SK-N-SH treated with all-trans-retinoic acid at 6 μM for 48 hours (cell line): ENCODE measurements around the gene CCDC3.

Experiments
- ATAC-seq: fragments of 200-7000 bp; cut with Tn5 transposase; 3 replicates; pipeline ENCODE4 v1.9.1; 2020; ENCODE audit warnings: mild to moderate bottlenecking, moderate library complexity
- ARNTL ChIP-seq: fragments of 450-650 bp; formaldehyde crosslinking; IDR thresholded peaks from 2 replicates; pipeline ENCODE4 v1.5.0; 2020; ENCODE audit warnings: low read depth, mild to moderate bottlenecking, moderate library complexity, borderline replicate concordance
- BACH2 ChIP-seq: fragments of 250-450 bp; sonication (Bioruptor Pico); IDR thresholded peaks from 2 replicates; pipeline ENCODE4 v1.9.0; 2021; ENCODE audit warnings: mild to moderate bottlenecking, borderline replicate concordance
- CSDC2 ChIP-seq: fragments of 250-450 bp; sonication (Bioruptor Pico); IDR thresholded peaks from 2 replicates; pipeline ENCODE4 v1.5.0; 2020; ENCODE audit warnings: mild to moderate bottlenecking, moderate library complexity
- ESRRG ChIP-seq: fragments of 250-450 bp; sonication (Bioruptor Pico); IDR thresholded peaks from 2 replicates; pipeline ENCODE4 v1.6.1; 2021; ENCODE audit warnings: mild to moderate bottlenecking
- GLIS3 ChIP-seq: fragments of 250-450 bp; sonication (Bioruptor Pico); IDR thresholded peaks from 2 replicates; pipeline ENCODE4 v1.5.0; 2020; ENCODE audit warnings: mild to moderate bottlenecking, moderate library complexity
- ISL1 ChIP-seq: fragments of 250-450 bp; sonication (Bioruptor Pico); IDR thresholded peaks from 2 replicates; pipeline ENCODE4 v2.1.2; 2022; ENCODE audit warnings: mild to moderate bottlenecking, moderate library complexity
- OSR1 ChIP-seq: fragments of 250-450 bp; sonication (Bioruptor Pico); IDR thresholded peaks from 2 replicates; pipeline ENCODE4 v1.8.0; 2022; ENCODE audit warnings: moderate library complexity, mild to moderate bottlenecking, inconsistent platforms
- PPARA ChIP-seq: fragments of 250-450 bp; sonication (Bioruptor Pico); IDR thresholded peaks from 2 replicates; pipeline ENCODE4 v1.5.0; 2020; ENCODE audit warnings: mild to moderate bottlenecking, borderline replicate concordance
- RARB ChIP-seq: fragments of 250-450 bp; sonication (Bioruptor Pico); IDR thresholded peaks from 2 replicates; pipeline ENCODE4 v1.8.0; 2021; ENCODE audit warnings: mild to moderate bottlenecking, moderate library complexity
- SNAI2 ChIP-seq: fragments of 250-450 bp; sonication (Bioruptor Pico); IDR thresholded peaks from 2 replicates; pipeline ENCODE4 v1.5.0; 2020; ENCODE audit warnings: mild to moderate bottlenecking, moderate library complexity
- TCF4 ChIP-seq: fragments of 250-450 bp; sonication (Bioruptor Pico); IDR thresholded peaks from 2 replicates; pipeline ENCODE4 v1.8.0; 2021; ENCODE audit warnings: mild to moderate bottlenecking, moderate library complexity, borderline replicate concordance
- TOX ChIP-seq: fragments of 250-450 bp; sonication (Bioruptor Pico); IDR thresholded peaks from 2 replicates; pipeline ENCODE4 v1.8.0; 2021; ENCODE audit warnings: mild to moderate bottlenecking, moderate library complexity, borderline replicate concordance
- ZC3H10 ChIP-seq: fragments of 250-450 bp; sonication (Bioruptor Pico); IDR thresholded peaks from 2 replicates; pipeline ENCODE4 v1.5.1; 2021; ENCODE audit warnings: mild to moderate bottlenecking, moderate library complexity
- ZFP30 ChIP-seq: fragments of 450-650 bp; formaldehyde crosslinking; IDR thresholded peaks from 2 replicates; pipeline ENCODE4 v1.5.0; 2022; ENCODE audit warnings: mild to moderate bottlenecking, moderate library complexity
- ZNF565 ChIP-seq: fragments of 450-650 bp; formaldehyde crosslinking; conservative IDR thresholded peaks from 2 replicates; pipeline ENCODE4 v1.5.0; 2020; ENCODE audit warnings: low read depth, mild to moderate bottlenecking, moderate library complexity
- ZNF70 ChIP-seq: fragments of 450-650 bp; formaldehyde crosslinking; IDR thresholded peaks from 2 replicates; pipeline ENCODE4 v1.5.0; 2020; ENCODE audit warnings: mild to moderate bottlenecking, moderate library complexity
- ZNF8 ChIP-seq: fragments of 450-650 bp; formaldehyde crosslinking; IDR thresholded peaks from 2 replicates; pipeline ENCODE4 v1.5.0; 2020; ENCODE audit warnings: mild to moderate bottlenecking, moderate library complexity
- TF ChIP-seq, protein P1 (sequence below): fragments of 250-450 bp; sonication (Bioruptor Pico); IDR thresholded peaks from 2 replicates; pipeline ENCODE4 v1.5.0; 2020; ENCODE audit warnings: mild to moderate bottlenecking, moderate library complexity
- TF ChIP-seq, protein P2 (sequence below): fragments of 250-450 bp; sonication (Bioruptor Pico); IDR thresholded peaks from 2 replicates; pipeline ENCODE4 v1.8.0; 2020; ENCODE audit warnings: mild to moderate bottlenecking, moderate library complexity, borderline replicate concordance
- TF ChIP-seq, protein P3 (sequence below): fragments of 250-450 bp; sonication (Bioruptor Pico); IDR thresholded peaks from 2 replicates; pipeline ENCODE4 v1.8.0; 2021; ENCODE audit warnings: low read depth, mild to moderate bottlenecking, moderate library complexity, borderline replicate concordance
- TF ChIP-seq, protein P4 (sequence below): fragments of 250-450 bp; sonication (Bioruptor Pico); IDR thresholded peaks from 2 replicates; pipeline ENCODE4 v1.5.1; 2020; ENCODE audit warnings: low read depth, mild to moderate bottlenecking, moderate library complexity

The CCDC3 gene

DNA sequence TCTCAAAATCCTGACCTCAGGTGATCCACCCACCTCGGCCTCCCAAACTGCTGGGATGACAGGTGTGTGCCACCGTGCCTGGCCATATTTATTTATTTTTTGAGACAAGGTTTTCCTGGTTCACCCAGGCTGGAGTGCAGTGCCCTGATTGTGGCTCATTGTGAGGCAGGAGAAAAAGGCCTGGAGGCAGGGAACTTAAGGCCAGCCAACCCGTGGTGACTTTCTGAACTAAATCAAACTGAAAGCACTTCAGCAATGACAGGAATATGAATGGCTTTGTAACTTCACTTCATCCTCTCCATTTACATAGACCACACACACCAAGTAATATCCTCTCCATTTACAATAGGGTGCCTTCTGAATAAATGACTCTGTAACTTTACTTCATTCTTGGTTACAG is 124.4 kb downstream of the CCDC3 start (continued):
- TF ChIP-seq, protein P1, sequence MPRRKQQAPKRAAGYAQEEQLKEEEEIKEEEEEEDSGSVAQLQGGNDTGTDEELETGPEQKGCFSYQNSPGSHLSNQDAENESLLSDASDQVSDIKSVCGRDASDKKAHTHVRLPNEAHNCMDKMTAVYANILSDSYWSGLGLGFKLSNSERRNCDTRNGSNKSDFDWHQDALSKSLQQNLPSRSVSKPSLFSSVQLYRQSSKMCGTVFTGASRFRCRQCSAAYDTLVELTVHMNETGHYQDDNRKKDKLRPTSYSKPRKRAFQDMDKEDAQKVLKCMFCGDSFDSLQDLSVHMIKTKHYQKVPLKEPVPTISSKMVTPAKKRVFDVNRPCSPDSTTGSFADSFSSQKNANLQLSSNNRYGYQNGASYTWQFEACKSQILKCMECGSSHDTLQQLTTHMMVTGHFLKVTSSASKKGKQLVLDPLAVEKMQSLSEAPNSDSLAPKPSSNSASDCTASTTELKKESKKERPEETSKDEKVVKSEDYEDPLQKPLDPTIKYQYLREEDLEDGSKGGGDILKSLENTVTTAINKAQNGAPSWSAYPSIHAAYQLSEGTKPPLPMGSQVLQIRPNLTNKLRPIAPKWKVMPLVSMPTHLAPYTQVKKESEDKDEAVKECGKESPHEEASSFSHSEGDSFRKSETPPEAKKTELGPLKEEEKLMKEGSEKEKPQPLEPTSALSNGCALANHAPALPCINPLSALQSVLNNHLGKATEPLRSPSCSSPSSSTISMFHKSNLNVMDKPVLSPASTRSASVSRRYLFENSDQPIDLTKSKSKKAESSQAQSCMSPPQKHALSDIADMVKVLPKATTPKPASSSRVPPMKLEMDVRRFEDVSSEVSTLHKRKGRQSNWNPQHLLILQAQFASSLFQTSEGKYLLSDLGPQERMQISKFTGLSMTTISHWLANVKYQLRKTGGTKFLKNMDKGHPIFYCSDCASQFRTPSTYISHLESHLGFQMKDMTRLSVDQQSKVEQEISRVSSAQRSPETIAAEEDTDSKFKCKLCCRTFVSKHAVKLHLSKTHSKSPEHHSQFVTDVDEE: no peak
- TF ChIP-seq ARNTL: no peak
- no peak for TF ChIP-seq ZC3H10 (CRISPR knock-in tag)

DNA sequence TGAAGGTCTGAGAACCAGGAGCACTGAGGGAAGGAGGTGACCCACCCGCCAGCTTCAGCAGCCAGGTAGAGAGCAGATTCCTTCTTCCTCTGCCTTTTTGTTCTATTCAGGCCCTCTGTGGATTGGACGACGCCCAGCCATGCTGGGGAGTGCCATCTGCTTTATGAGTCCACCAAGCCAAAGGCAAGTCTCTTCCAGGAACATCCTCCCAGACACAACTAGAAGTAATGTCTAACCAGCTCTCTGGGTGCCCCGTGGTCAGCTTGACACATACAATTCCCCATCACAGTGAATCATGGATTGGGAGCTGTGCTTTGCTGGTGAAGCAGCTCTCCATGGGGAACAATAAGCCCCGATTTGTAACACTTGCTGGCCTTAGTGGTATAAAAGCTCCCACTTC is 125.2 kb downstream of the CCDC3 start:
- TF ChIP-seq, protein P2, sequence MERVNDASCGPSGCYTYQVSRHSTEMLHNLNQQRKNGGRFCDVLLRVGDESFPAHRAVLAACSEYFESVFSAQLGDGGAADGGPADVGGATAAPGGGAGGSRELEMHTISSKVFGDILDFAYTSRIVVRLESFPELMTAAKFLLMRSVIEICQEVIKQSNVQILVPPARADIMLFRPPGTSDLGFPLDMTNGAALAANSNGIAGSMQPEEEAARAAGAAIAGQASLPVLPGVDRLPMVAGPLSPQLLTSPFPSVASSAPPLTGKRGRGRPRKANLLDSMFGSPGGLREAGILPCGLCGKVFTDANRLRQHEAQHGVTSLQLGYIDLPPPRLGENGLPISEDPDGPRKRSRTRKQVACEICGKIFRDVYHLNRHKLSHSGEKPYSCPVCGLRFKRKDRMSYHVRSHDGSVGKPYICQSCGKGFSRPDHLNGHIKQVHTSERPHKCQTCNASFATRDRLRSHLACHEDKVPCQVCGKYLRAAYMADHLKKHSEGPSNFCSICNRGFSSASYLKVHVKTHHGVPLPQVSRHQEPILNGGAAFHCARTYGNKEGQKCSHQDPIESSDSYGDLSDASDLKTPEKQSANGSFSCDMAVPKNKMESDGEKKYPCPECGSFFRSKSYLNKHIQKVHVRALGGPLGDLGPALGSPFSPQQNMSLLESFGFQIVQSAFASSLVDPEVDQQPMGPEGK (CRISPR knock-in tag): no peak
- TF ChIP-seq ZNF565 (CRISPR knock-in tag): no peak
- no peak for TF ChIP-seq OSR1 (CRISPR knock-in tag)
- TF ChIP-seq, protein P1: no peak
- no peak for TF ChIP-seq ISL1 (CRISPR knock-in tag)
- no peak for TF ChIP-seq ZC3H10 (CRISPR knock-in tag)
- TF ChIP-seq TOX: no peak
- no peak for TF ChIP-seq CSDC2 (CRISPR knock-in tag)
- TF ChIP-seq ZFP30 (CRISPR knock-in tag): no peak
- TF ChIP-seq ESRRG (CRISPR knock-in tag): no peak
- TF ChIP-seq TCF4 (CRISPR knock-in tag): no peak
- no peak for TF ChIP-seq ZNF70 (CRISPR knock-in tag)
- no peak for TF ChIP-seq RARB
- TF ChIP-seq, protein P3, sequence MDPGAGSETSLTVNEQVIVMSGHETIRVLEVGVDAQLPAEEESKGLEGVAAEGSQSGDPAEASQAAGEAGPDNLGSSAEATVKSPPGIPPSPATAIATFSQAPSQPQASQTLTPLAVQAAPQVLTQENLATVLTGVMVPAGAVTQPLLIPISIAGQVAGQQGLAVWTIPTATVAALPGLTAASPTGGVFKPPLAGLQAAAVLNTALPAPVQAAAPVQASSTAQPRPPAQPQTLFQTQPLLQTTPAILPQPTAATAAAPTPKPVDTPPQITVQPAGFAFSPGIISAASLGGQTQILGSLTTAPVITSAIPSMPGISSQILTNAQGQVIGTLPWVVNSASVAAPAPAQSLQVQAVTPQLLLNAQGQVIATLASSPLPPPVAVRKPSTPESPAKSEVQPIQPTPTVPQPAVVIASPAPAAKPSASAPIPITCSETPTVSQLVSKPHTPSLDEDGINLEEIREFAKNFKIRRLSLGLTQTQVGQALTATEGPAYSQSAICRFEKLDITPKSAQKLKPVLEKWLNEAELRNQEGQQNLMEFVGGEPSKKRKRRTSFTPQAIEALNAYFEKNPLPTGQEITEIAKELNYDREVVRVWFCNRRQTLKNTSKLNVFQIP: no peak
- TF ChIP-seq BACH2 (CRISPR knock-in tag): no peak
- TF ChIP-seq ZNF8 (CRISPR knock-in tag): no peak
- TF ChIP-seq GLIS3: no peak
- TF ChIP-seq PPARA (CRISPR knock-in tag): no peak
- TF ChIP-seq ARNTL: no peak
- no peak for TF ChIP-seq SNAI2
- ATAC-seq: no peak

DNA sequence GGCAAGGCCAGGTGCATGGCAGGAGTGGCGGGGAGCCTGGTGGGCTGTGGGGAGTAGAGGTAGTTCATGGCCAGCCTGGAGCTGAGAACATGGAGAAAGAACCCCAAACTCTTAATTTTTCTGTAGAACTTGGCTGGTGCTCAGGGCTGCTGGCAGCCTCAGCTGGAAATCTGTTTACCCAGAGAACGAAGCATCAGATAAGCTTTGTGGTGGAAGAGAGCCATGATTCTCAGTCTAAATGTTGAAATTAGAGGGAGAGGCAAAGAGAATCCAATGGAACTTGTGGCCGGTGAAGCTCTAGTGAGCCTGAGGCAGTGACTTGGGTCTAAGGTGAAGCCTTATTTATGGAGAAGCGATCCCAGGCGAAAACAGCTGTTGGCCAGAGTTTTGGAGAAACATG is 126.4 kb downstream of the CCDC3 start:
- ATAC-seq: no peak
- TF ChIP-seq, protein P4, sequence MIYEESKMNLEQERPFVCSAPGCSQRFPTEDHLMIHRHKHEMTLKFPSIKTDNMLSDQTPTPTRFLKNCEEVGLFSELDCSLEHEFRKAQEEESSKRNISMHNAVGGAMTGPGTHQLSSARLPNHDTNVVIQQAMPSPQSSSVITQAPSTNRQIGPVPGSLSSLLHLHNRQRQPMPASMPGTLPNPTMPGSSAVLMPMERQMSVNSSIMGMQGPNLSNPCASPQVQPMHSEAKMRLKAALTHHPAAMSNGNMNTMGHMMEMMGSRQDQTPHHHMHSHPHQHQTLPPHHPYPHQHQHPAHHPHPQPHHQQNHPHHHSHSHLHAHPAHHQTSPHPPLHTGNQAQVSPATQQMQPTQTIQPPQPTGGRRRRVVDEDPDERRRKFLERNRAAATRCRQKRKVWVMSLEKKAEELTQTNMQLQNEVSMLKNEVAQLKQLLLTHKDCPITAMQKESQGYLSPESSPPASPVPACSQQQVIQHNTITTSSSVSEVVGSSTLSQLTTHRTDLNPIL (CRISPR knock-in tag): no peak
- TF ChIP-seq SNAI2: no peak
- no peak for TF ChIP-seq ZNF8 (CRISPR knock-in tag)
- TF ChIP-seq TOX: no peak
- TF ChIP-seq ZNF565 (CRISPR knock-in tag): no peak
- TF ChIP-seq ARNTL: no peak
- no peak for TF ChIP-seq ZFP30 (CRISPR knock-in tag)
- no peak for TF ChIP-seq ZNF70 (CRISPR knock-in tag)
